ENCODE measurements around the gene SAA4.

SAA4 gene

DNA sequence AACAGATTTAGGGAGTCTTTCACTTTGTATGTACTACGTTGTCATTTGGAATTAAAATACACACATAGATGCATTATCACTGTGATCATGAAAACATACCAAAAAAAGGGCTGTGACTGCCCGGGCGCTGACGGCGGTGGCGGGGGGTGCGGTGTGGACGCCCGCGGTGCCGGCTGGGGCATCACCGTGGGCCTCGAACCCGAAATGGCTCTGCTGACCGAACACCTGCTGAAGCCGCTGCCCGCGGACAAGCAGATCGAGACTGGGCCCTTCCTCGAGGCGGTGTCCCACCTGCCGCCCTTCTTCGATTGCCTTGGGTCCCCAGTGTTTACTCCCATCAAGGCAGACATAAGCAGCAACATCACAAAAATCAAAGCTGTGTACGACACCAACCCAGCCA lies 47.8 kb downstream of the SAA4 start:
- DNase-seq, result no peak
